Fibroblast of villous mesenchyme (primary cell): ENCODE measurements around the gene DCANP1. TPM values are rescaled to one million over a fixed set of nuclear protein-coding genes. Genes with fewer than 3 reads are reported as not detected.

ENCODE experiments used
- DNase-seq: peaks from one replicate; pipeline ENCODE4 v3.0.0-alpha.2; 2010; ENCODE audit warnings: low read depth
- H3K4me3 ChIP-seq: 2 replicates; pipeline ENCODE4 v1.5.1; 2011; ENCODE audit warnings: low read depth, mild to moderate bottlenecking, low read length
- CTCF ChIP-seq: IDR thresholded peaks from 2 replicates; pipeline ENCODE4 v1.5.1; 2012; ENCODE audit warnings: low read depth, mild to moderate bottlenecking, low read length; ENCODE audit not compliant: insufficient read depth
- total RNA-seq: library from RNA; depleted of rRNA; stranded (reverse); fragments of >200 nt; gene quantifications from 2 replicates; pipeline ENCODE4 v1.2.3, GENCODE V29; 2012

The DCANP1 gene
- total RNA-seq, 1 donor, result not detected

- DNase-seq, result no peak
- no peak overlapping the region for H3K4me3 ChIP-seq
- TF ChIP-seq CTCF, result no peak
Measured at GRCh38 chr5:135446615-135447014, 533 bp downstream of the DCANP1 start.

GRCh38 chr5:135446206-135446605 is 942 bp downstream of the DCANP1 start:
- TF ChIP-seq CTCF, result no peak
- no peak for DNase-seq
- no peak overlapping the region for H3K4me3 ChIP-seq

- no peak for TF ChIP-seq CTCF
- DNase-seq, result no peak
Measured at GRCh38 chr5:135445306-135445985, 1.7 kb downstream of the DCANP1 start.

GRCh38 chr5:135444881-135445280 is 2.3 kb downstream of the DCANP1 start:
- no peak overlapping the region for H3K4me3 ChIP-seq
- DNase-seq, result no peak
- TF ChIP-seq CTCF, result no peak

More at GRCh38 chr5:135445306-135445985, 1.7 kb downstream of the DCANP1 start:
- H3K4me3 ChIP-seq, result no peak overlapping the region

- TF ChIP-seq CTCF, result no peak
Measured at GRCh38 chr5:135444360-135444759, 2.8 kb downstream of the DCANP1 start.

GRCh38 chr5:135443161-135443960 is 3.8 kb downstream of the DCANP1 start:
- DNase-seq, result no peak
- H3K4me3 ChIP-seq, result no peak overlapping the region
- TF ChIP-seq CTCF, result no peak

More at GRCh38 chr5:135444360-135444759, 2.8 kb downstream of the DCANP1 start:
- H3K4me3 ChIP-seq, result no peak overlapping the region
- no peak for DNase-seq
